IPS-18a (cell line): ENCODE results near the gene GALNT10.

ENCODE experiments used
- H3K27ac ChIP-seq: one replicate; pipeline ENCODE4 v1.5.1; 2013; ENCODE audit warnings: low read length
- H3K27me3 ChIP-seq: one replicate; pipeline ENCODE4 v1.6.1; 2013; ENCODE audit warnings: mild to moderate bottlenecking, low read length; ENCODE audit not compliant: control insufficient read depth, insufficient read depth
- H3K36me3 ChIP-seq: one replicate; pipeline ENCODE4 v1.6.1; 2013; ENCODE audit warnings: low read depth, low read length; ENCODE audit not compliant: control insufficient read depth
- H3K4me1 ChIP-seq: one replicate; pipeline ENCODE4 v1.6.1; 2013; ENCODE audit warnings: low read depth, low read length; ENCODE audit not compliant: control insufficient read depth
- H3K4me3 ChIP-seq: one replicate; pipeline ENCODE4 v1.5.1; 2013; ENCODE audit warnings: low read length
- H3K9ac ChIP-seq: one replicate; pipeline ENCODE4 v1.6.1; 2013; ENCODE audit warnings: mild to moderate bottlenecking, low read length, moderate library complexity
- H3K9me3 ChIP-seq: one replicate; pipeline ENCODE4 v1.6.1; 2013; ENCODE audit warnings: low read depth, low read length; ENCODE audit not compliant: control insufficient read depth

GALNT10 gene

DNA sequence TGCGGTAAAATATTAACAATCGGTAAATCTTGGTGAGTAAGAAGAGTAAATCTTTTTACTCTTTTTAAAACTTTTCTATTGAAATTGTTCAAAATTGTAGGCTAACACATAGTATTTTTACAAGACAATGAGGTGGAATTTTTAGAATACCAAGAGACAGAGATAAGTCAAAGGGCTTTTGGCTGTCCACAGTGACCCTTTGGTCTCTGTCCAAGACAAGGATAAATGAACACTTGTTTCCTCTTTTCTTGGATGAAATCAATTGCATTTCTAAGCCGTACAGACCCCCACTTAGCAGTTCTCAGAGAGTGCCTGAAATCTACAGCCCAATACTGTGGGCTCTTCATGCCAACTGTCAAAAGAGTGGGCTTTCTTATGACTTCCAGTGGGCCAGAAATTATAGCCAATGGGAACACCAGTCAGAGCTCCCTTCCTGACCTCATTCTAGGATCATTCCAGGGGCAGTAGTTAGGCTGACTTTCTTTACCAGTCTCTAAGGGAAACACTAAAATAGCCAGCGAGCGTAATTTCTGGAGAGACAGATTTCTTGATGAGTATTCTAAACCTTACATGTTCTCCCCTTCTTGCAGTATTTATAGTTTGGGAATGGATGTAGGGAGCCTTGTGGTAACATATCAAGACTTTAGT lies 74.1 kb downstream of the GALNT10 start:
- Histone ChIP-seq H3K27me3 (no peaks in the 10 kb centered on the region), H3K4me1 (peaks cover 32% of the 10 kb centered on the region), H3K9ac (no peak overlapping the region), H3K4me3 (no peak overlapping the region), H3K36me3 (no peaks in the 10 kb centered on the region), H3K27ac (no peak overlapping the region), H3K9me3 (no peaks in the 10 kb centered on the region)

DNA sequence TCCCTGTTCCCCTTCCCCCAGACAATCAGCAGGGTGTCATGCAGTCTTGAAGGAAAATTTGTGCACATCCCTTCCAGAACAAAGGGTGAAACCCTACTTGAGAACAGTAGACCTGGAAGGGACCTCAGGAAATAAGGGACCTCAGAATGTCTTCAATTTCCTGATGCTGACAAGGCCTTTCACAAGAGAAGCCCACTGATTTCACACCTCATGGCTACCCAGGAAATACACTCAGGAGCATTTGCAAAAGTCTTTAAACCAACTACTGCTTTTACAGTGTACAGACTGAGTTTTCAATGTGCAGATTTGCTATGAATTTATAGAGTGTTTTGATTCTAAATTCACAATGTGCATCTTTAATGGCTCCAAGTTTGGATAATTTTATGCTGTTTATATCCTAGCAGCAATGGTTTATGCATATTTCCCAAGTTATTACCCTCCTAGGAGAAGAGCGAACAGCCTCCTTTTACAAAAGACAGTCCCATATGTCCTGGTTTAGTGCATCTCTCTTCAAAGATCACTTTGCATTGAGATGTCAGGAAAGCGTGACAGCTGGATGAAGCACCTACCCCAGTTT lies 74.8 kb downstream of the GALNT10 start:
- Histone ChIP-seq H3K36me3 (no peaks in the 10 kb centered on the region), H3K4me3 (no peak overlapping the region)

DNA sequence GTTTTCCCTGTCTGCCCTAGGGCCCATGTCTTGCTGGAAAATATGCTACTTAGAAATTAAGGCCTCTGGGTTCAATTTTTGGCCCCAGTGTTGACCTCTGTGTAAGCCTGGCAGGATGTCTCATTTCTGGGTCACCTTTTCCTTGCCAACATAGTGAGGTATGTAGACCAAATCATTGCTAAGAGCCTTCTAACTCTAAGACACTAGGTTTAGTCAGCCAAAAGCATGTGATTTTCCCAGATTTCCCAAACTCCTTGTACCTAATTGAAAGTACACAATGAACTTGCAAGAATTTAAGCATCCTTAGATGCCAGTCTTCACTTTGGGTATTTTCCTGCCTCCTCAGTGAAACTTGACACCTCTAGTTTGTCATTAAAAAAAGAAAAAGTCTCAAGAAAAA lies 77.0 kb downstream of the GALNT10 start:
- Histone ChIP-seq H3K27ac (no peak overlapping the region), H3K9me3 (no peaks in the 10 kb centered on the region), H3K4me1 (peaks cover 16% of the 10 kb centered on the region), H3K4me3 (no peak overlapping the region), H3K9ac (no peak overlapping the region), H3K27me3 (no peaks in the 10 kb centered on the region), H3K36me3 (no peaks in the 10 kb centered on the region)

More for the DNA sequence above, 74.8 kb downstream of the GALNT10 start:
- Histone ChIP-seq H3K4me1 (peaks cover 26% of the 10 kb centered on the region), H3K27ac (no peak overlapping the region), H3K9me3 (no peaks in the 10 kb centered on the region), H3K27me3 (no peaks in the 10 kb centered on the region), H3K9ac (no peak overlapping the region)

DNA sequence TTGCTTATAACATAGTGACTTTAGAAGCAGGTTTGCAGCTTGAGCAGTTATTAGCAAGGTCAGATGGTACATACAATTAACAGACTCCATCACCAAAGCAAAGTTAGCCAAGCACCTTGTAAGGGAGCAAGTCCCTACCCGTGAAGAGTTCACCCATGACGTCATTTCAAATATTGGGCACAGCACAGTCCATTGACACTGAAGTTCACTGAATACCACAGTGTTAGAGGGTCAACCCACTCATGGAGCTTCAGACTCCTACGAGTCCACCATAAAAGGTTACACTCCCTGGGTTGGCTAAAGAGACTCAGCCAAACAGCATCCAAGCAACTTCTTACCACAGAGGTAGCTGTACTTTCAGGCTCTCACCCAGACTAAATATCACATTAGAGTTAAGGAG lies 77.5 kb downstream of the GALNT10 start:
- H3K36me3 ChIP-seq: no peaks in the 10 kb centered on the region
- H3K4me3 ChIP-seq: no peak overlapping the region
- H3K9me3 ChIP-seq: no peaks in the 10 kb centered on the region
- peaks cover 16% of the 10 kb centered on the region for H3K4me1 ChIP-seq
- H3K9ac ChIP-seq: no peak overlapping the region
- H3K27me3 ChIP-seq: no peaks in the 10 kb centered on the region
- no peak overlapping the region for H3K27ac ChIP-seq

DNA sequence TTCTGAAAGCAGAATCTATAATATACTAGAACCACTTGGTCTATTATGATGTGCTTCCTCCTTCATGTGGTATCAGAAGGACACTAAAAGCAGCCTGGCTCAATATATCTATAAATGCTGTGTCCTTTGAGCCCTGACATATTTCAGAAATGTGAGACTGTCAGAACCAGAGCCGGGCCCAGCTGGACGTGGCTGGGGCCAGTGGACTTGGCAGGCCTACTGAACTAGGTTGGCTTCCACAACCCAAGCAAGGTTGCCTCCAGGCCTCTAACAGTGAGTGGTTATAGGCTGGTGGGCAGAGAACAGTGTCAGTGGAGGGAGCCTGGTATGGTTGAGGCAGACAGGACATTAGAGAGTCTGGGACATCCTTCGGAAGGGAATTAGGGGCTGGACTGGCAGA lies 78.9 kb downstream of the GALNT10 start:
- Histone ChIP-seq H3K27ac (no peak overlapping the region), H3K4me1 (peaks cover 15% of the 10 kb centered on the region), H3K27me3 (no peaks in the 10 kb centered on the region), H3K9ac (no peak overlapping the region), H3K4me3 (no peak overlapping the region), H3K36me3 (no peaks in the 10 kb centered on the region), H3K9me3 (no peaks in the 10 kb centered on the region)

DNA sequence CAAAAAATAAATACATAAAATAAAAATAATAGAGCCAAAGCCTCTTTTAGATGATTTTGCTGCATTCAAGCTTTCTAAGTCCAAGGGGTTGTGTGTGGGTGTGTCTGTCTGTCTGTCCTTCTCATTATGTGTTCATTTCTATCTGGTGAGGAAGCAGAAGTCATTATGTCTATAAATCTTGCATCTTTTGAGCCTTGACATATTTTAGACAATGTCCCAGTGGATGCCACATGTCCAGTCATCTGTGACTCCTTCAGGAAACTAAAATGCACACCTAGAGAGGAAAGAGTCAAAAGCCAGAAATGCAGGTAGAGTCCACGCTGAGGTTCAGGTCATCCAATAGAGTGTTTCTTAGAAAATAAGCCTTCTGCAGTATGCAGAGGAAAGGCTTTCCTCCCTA lies 80.9 kb downstream of the GALNT10 start:
- H3K4me3 ChIP-seq: no peak overlapping the region

DNA sequence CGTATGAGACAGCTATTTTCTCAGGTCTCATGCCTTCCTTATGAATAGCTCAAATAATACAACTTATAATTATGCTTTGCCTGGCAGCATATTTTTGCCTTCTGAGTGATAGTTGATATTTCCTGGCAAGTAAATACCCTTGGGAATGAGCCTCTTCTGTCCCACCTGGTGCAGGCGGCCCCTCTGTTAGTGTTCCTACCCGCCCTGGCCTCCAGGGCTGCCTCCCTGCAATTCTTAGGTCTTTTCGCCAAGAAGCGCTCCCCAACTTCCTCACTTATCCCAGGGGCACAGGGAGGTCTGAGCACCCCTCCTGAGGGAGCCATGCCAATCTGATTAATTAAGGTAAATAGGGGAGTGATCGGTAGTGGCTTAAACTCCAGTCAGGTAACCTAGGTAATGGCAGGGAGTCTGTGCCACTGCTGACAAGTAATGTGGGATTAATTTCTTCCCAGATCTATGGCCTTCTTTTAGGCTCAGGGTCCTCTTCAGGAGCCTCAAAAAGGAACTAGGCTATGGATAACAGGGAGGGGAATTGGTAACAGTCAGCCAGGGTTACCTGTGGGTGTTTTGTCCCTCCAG lies 81.5 kb downstream of the GALNT10 start:
- no peaks in the 10 kb centered on the region for H3K27me3 ChIP-seq
- H3K27ac ChIP-seq: no peak overlapping the region
- H3K36me3 ChIP-seq: no peaks in the 10 kb centered on the region
- H3K4me1 ChIP-seq: peaks cover 10% of the 10 kb centered on the region
- H3K9me3 ChIP-seq: no peaks in the 10 kb centered on the region
- H3K9ac ChIP-seq: no peak overlapping the region
- no peak overlapping the region for H3K4me3 ChIP-seq

More for the DNA sequence above, 80.9 kb downstream of the GALNT10 start:
- H3K9ac ChIP-seq: no peak overlapping the region
- no peaks in the 10 kb centered on the region for H3K27me3 ChIP-seq
- no peak overlapping the region for H3K27ac ChIP-seq
- H3K4me1 ChIP-seq: peaks cover 10% of the 10 kb centered on the region
- no peaks in the 10 kb centered on the region for H3K9me3 ChIP-seq
- H3K36me3 ChIP-seq: no peaks in the 10 kb centered on the region

DNA sequence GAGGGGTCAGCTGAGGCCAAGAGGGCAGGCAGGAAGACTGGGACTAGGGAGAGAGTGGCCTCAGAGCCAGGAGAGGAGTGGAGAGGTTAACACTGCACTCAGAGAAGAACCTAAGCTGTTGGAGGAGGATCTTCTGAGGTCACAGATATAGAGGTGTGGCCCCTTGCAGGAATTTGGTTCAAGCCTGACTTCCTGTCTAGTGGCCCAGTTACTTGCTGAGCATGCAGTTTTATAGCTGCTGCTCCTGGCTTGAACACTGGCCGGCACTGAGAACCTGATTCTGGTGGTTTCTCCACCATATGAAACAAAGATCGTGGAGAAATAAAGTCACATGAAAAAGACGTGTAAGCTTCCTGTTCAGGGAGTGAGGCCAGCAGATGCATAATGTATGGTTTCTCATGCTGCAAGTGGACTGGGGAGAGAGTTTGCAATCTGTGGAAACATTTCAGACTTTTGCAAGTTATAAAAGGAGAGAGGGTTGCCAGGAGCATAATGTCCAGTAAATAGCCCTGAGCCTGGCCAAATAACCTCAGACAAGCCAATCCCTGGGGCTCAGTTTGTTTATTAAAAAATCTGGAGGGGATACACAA lies 82.6 kb downstream of the GALNT10 start:
- H3K4me3 ChIP-seq: no peak overlapping the region
- H3K27me3 ChIP-seq: no peaks in the 10 kb centered on the region
- no peaks in the 10 kb centered on the region for H3K9me3 ChIP-seq
- H3K36me3 ChIP-seq: no peaks in the 10 kb centered on the region
- H3K9ac ChIP-seq: no peak overlapping the region
- H3K27ac ChIP-seq: no peak overlapping the region
- no peaks in the 10 kb centered on the region for H3K4me1 ChIP-seq

DNA sequence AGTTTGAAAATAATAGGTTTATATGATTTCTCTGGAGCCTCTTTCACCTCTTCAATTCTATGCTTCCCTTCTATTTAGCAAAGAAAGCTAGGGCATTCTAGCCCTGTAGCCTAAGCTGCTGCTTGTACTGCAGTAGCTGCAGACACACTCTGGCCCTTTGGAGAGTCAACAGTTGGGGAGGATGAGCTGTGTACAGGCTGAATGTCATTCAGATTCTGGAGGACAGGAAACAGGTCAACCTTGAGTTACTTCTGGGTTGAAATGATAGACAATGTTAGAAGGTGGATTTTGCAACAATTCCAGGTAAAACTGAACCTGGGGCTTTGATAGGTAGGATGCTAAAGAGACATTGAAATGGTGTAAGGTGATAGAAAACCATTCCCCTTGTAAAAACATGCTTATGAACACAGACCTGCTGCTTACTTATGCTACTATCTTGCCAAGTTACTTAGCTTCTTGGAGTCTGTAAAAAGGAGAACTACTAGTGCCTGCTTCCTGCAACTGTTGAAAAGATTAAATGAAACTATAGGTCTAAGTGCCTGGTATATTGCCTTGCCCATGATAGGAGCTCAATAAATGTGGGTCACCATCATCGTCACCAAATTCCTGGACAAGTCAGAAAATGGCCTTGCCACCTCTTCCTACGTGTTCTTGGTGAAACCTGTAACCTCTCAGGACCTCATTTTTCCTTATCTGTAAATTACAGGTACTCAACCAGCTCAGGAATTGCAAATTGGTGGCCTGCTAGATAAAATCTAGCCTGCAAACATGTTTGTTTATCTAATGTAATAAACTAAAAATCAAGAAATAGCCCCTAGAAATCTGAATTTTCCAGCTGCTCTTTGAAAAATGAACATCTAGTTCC lies 83.7 kb downstream of the GALNT10 start:
- no peak overlapping the region for H3K9ac ChIP-seq

DNA sequence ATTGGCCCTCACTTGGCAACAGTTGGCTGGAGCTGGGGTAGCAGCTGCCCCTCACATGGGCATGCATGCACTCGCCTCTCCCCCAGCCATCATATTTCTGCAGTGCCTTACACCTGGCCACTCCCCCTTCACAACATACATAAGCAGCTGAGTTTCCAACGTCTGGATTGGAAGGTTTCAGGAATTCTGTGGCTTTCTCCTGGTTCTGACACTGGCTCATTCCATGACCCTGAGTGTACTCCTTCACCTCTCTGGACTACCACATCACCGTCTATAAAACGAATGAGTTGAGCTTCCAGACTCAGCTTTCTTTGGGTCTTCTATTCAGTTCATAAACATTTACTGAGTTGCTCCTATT lies 84.3 kb downstream of the GALNT10 start:
- Histone ChIP-seq H3K9me3 (no peaks in the 10 kb centered on the region), H3K27me3 (no peaks in the 10 kb centered on the region), H3K9ac (no peak overlapping the region), H3K4me3 (no peak overlapping the region), H3K27ac (no peak overlapping the region), H3K36me3 (no peaks in the 10 kb centered on the region), H3K4me1 (no peaks in the 10 kb centered on the region)

More for the DNA sequence above, 83.7 kb downstream of the GALNT10 start:
- H3K4me1 ChIP-seq: no peaks in the 10 kb centered on the region
- H3K27me3 ChIP-seq: no peaks in the 10 kb centered on the region
- no peak overlapping the region for H3K4me3 ChIP-seq
- H3K36me3 ChIP-seq: no peaks in the 10 kb centered on the region
- H3K27ac ChIP-seq: no peak overlapping the region
- H3K9me3 ChIP-seq: no peaks in the 10 kb centered on the region

DNA sequence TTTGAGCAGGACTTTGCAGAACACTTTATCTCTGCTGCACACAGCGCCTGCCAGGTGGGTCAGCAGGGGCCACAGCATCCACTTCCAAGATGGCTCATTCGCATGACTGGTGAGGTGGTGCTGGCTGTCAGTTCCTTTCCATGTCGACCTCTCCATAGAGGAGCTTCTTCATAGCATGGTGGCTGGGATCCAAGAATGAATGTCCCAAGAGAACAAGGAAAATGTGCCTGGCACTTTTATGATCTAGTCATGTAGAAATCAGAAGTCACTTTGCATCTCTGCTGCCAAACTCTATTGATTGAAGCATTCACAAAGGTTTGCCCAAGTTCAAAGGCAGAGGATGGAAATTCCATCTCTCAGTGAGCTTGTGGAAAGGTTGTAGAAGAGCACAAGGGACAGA lies 85.0 kb downstream of the GALNT10 start:
- no peaks in the 10 kb centered on the region for H3K36me3 ChIP-seq
- no peak overlapping the region for H3K9ac ChIP-seq
- no peak overlapping the region for H3K4me3 ChIP-seq
- no peaks in the 10 kb centered on the region for H3K27me3 ChIP-seq
- H3K9me3 ChIP-seq: no peaks in the 10 kb centered on the region
- H3K4me1 ChIP-seq: no peaks in the 10 kb centered on the region
- H3K27ac ChIP-seq: no peak overlapping the region
